ENCODE measurements around the gene CAMK2N2.

Gene CAMK2N2

GRCh38 chr3:184236636-184237035 is 24.7 kb downstream of the CAMK2N2 start:
- DNase-seq (ENCODE audit: low read depth), result no peak
- H3K4me3 ChIP-seq (ENCODE audit: low read depth, low read length), result no peak overlapping the region
- TF ChIP-seq MAX (IDR thresholded peaks at IDR 0.05; ENCODE audit: low read depth, low read length), result no peak
- no peak for TF ChIP-seq POLR2A (IDR thresholded peaks at IDR 0.05; ENCODE audit: extremely low read depth, insufficient read length)
- no peak for TF ChIP-seq CTCF (IDR thresholded peaks at IDR 0.05; ENCODE audit: low read depth, low read length)
- no peak for TF ChIP-seq MYC (IDR thresholded peaks at IDR 0.05; ENCODE audit: low read depth, low read length)

GRCh38 chr3:184236033-184236410 is 25.3 kb downstream of the CAMK2N2 start:
- H3K4me3 ChIP-seq (ENCODE audit: low read depth, low read length), result no peak overlapping the region
- TF ChIP-seq MAX (IDR thresholded peaks at IDR 0.05; ENCODE audit: low read depth, low read length) (no peak), CTCF (IDR thresholded peaks at IDR 0.05; ENCODE audit: low read depth, low read length) (no peak), POLR2A (IDR thresholded peaks at IDR 0.05; ENCODE audit: extremely low read depth, insufficient read length) (no peak), MYC (IDR thresholded peaks at IDR 0.05; ENCODE audit: low read depth, low read length) (no peak)
- DNase-seq (ENCODE audit: low read depth), result no peak

GRCh38 chr3:184235381-184236032 is 25.8 kb downstream of the CAMK2N2 start:
- H3K4me3 ChIP-seq (ENCODE audit: low read depth, low read length), result no peak overlapping the region
- TF ChIP-seq CTCF (IDR thresholded peaks at IDR 0.05; ENCODE audit: low read depth, low read length) (no peak), MYC (IDR thresholded peaks at IDR 0.05; ENCODE audit: low read depth, low read length) (no peak), MAX (IDR thresholded peaks at IDR 0.05; ENCODE audit: low read depth, low read length) (no peak), POLR2A (IDR thresholded peaks at IDR 0.05; ENCODE audit: extremely low read depth, insufficient read length) (no peak)
- peak; percentile 29 for DNase-seq (ENCODE audit: low read depth)

GRCh38 chr3:184234671-184235380 is 26.5 kb downstream of the CAMK2N2 start:
- no peak overlapping the region for H3K4me3 ChIP-seq (ENCODE audit: low read depth, low read length)
- no peak for DNase-seq (ENCODE audit: low read depth)
- TF ChIP-seq MYC (IDR thresholded peaks at IDR 0.05; ENCODE audit: low read depth, low read length) (no peak), POLR2A (IDR thresholded peaks at IDR 0.05; ENCODE audit: extremely low read depth, insufficient read length) (no peak), MAX (IDR thresholded peaks at IDR 0.05; ENCODE audit: low read depth, low read length) (no peak), CTCF (IDR thresholded peaks at IDR 0.05; ENCODE audit: low read depth, low read length) (no peak)

- no peak for TF ChIP-seq MYC (IDR thresholded peaks at IDR 0.05; ENCODE audit: low read depth, low read length)
- TF ChIP-seq CTCF (IDR thresholded peaks at IDR 0.05; ENCODE audit: low read depth, low read length), result no peak
- TF ChIP-seq MAX (IDR thresholded peaks at IDR 0.05; ENCODE audit: low read depth, low read length), result no peak
- TF ChIP-seq POLR2A (IDR thresholded peaks at IDR 0.05; ENCODE audit: extremely low read depth, insufficient read length), result no peak
- no peak overlapping the region for H3K4me3 ChIP-seq (ENCODE audit: low read depth, low read length)
Observed at GRCh38 chr3:184234224-184234623, 27.1 kb downstream of the CAMK2N2 start.

More at GRCh38 chr3:184234224-184234623, 27.1 kb downstream of the CAMK2N2 start:
- DNase-seq (ENCODE audit: low read depth), result peak; percentile 35

Measured in NB4 (cell line).